ENCODE measurements around the gene FAM210A. TPM values are rescaled to one million over a fixed set of nuclear protein-coding genes. Genes with fewer than 3 reads are reported as not detected.

The FAM210A gene
- total and polyA plus RNA-seq, 12 donors = 11.6 to 84.8 (median 56.3) TPM

DNA sequence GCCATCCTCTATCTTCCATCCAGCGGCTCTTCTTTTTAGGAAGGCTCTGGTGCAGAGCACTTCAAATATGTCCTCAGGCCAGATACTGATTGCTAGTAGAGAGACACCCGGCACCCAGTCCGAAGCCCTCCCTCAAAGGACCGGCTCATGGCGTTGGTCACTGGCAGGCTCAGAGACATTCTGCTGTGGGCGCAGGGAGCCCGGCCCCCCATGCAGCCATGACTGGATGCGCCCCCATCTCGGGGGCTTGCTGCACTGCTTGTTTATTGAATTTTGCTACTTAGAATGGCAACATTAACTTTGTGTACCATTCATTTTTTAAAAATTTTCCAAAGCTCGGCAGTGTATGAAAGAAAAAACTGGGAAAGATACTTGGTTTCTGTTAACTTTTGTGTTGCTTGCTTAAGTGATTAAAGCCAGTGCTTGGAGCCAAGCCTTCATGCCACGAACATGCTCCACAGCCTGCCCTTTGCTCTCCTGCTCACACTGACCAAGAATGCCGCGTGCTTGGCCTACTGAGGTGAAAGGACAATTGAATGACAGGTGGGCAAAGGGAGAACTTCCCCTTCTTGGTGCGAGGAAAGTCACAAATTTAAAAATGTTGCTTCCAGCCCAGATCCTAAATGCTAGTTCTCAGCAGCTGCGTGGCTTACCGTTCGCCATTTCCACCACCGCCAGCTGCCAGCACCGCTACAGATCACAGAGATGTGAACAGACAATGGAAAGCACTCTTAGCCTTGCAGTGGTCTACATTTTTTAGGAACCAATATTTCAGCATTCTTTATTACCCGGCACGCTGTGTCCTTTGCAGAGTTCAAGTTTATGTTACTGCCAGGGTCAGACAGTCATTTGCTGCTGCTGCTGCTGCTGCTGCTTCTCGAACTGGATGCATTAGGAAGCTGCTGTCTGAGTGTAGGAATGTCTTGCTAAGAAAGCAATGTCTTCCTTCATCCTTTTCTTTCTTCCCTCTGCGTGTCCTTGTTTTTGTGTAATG, 76.7 kb downstream of the FAM210A start:
- intact Hi-C loops (cut with DNase I) = loop anchor here in 2 of 10 donors (10.0 kb wide), 1 partner anchor 75 kb away; the partner anchor contains the start of genes FAM210A (in 2 of the 2) and RNMT (in 2 of the 2)
- DNase-seq (no peak), ATAC-seq (no peak)
- no peaks in the 10 kb centered on the region for H3K9me3 ChIP-seq
- no peak overlapping the region for H3K4me3 ChIP-seq
- peaks cover 0 to 11% (median 0%) of the 10 kb centered on the region in 9 donors for H3K4me1 ChIP-seq
- WGBS, 2 donors = 90 to 97% methylated on average over 23 of the region's 23 CpGs
- peaks cover 0 to 30% (median 6%) of the 10 kb centered on the region in 9 donors for H3K36me3 ChIP-seq
- no peak overlapping the region for H3K27ac ChIP-seq
- no peaks in the 10 kb centered on the region for H3K27me3 ChIP-seq
- TF ChIP-seq, protein P1, sequence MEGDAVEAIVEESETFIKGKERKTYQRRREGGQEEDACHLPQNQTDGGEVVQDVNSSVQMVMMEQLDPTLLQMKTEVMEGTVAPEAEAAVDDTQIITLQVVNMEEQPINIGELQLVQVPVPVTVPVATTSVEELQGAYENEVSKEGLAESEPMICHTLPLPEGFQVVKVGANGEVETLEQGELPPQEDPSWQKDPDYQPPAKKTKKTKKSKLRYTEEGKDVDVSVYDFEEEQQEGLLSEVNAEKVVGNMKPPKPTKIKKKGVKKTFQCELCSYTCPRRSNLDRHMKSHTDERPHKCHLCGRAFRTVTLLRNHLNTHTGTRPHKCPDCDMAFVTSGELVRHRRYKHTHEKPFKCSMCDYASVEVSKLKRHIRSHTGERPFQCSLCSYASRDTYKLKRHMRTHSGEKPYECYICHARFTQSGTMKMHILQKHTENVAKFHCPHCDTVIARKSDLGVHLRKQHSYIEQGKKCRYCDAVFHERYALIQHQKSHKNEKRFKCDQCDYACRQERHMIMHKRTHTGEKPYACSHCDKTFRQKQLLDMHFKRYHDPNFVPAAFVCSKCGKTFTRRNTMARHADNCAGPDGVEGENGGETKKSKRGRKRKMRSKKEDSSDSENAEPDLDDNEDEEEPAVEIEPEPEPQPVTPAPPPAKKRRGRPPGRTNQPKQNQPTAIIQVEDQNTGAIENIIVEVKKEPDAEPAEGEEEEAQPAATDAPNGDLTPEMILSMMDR (IDR thresholded peaks at IDR 0.05) = no peak

DNA sequence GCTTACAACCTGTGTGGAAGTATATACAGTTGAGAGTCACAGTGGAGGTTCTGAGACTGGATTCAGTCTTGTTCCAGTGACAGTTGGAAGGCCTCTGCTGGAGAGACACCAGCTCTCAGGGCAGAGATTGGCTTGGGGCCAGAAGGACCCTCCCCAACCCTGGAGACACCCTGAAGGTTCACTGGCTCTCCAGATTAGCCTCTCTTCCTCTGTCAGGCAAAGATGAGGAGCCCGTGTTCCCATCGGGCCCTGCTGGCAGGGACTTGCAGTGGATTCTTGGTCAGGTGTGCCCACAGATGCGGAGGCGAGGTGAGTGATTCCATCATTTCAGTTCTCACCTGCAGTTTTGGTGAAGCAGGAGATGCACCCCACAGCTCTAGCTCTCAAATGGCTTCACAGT, 78.6 kb downstream of the FAM210A start:
- H3K27ac ChIP-seq = no peak overlapping the region
- peaks cover 0 to 7% (median 0%) of the 10 kb centered on the region in 9 donors for H3K4me1 ChIP-seq
- intact Hi-C loops (cut with DNase I) = loop anchor here in 2 of 10 donors (10.0 kb wide), 1 partner anchor 77 kb away; the partner anchor contains the start of genes FAM210A (in 2 of the 2) and RNMT (in 2 of the 2)
- H3K4me3 ChIP-seq = no peak overlapping the region
- DNase-seq (no peak), ATAC-seq (no peak)
- TF ChIP-seq, protein P1 (IDR thresholded peaks at IDR 0.05) = no peak
- WGBS, 2 donors = 90 to 96% methylated on average over 4 of the region's 4 CpGs
- H3K36me3 ChIP-seq = peaks cover 0 to 30% (median 6%) of the 10 kb centered on the region in 9 donors
- no peaks in the 10 kb centered on the region for H3K9me3 ChIP-seq
- H3K27me3 ChIP-seq = no peaks in the 10 kb centered on the region

DNA sequence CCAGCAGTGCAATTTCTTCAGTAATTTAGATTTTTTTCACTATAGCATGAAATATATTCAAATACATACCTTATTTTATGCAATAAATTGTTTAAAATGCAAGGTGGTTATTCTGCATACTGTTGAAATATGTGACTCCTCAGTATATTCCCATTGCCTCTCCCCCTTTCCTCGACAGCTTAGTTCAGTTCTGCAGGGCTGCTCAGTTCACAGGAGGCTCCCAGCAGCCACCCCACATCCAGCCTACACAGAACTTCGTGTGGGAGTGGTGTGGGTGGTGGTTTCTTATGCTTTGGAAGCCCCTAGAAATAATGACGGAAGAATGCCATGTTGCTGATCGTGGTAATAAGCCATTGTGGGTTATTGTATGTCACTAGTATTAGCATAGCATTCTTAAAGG, 79.7 kb downstream of the FAM210A start:
- no peak overlapping the region for H3K27ac ChIP-seq
- intact Hi-C loops (cut with DNase I) = loop anchor here in 2 of 10 donors (10.0 kb wide), 1 partner anchor 78 kb away; the partner anchor contains the start of genes FAM210A (in 2 of the 2) and RNMT (in 2 of the 2)
- ATAC-seq (no peak), DNase-seq (no peak)
- H3K9me3 ChIP-seq = no peaks in the 10 kb centered on the region
- peaks cover 0 to 18% (median 5%) of the 10 kb centered on the region in 9 donors for H3K4me1 ChIP-seq
- WGBS, 2 donors = 84% methylated on average over 4 of the region's 4 CpGs
- peaks cover 0 to 7% (median 0%) of the 10 kb centered on the region in 7 donors for H3K27me3 ChIP-seq
- H3K4me3 ChIP-seq = no peak overlapping the region
- H3K36me3 ChIP-seq = peaks cover 0 to 30% (median 6%) of the 10 kb centered on the region in 9 donors
- TF ChIP-seq, protein P1 (IDR thresholded peaks at IDR 0.05) = no peak

DNA sequence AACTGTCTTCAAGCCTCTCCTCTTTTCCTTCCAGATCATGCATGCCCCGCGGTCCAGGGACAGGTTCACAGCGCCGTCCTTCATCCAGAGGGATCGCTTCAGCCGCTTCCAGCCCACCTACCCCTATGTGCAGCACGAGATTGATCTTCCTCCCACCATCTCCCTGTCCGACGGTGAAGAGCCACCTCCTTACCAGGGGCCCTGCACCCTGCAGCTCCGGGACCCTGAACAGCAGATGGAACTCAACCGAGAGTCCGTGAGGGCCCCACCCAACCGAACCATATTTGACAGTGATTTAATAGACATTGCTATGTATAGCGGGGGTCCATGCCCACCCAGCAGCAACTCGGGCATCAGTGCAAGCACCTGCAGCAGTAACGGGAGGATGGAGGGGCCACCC, 81.3 kb downstream of the FAM210A start:
- H3K4me1 ChIP-seq = peaks cover 8 to 32% (median 17%) of the 10 kb centered on the region in 9 donors
- H3K27ac ChIP-seq = no peak overlapping the region
- no peak overlapping the region for H3K4me3 ChIP-seq
- intact Hi-C loops (cut with DNase I) = loop anchor here in 2 of 10 donors (10.0 kb wide), 1 partner anchor 80 kb away; the partner anchor contains the start of genes FAM210A (in 2 of the 2) and RNMT (in 2 of the 2)
- 96 to 98% methylated on average over 16 of the region's 16 CpGs for WGBS, 2 donors
- DNase-seq (no peak), ATAC-seq (no peak)
- H3K27me3 ChIP-seq = peaks cover 0 to 12% (median 0%) of the 10 kb centered on the region in 7 donors
- TF ChIP-seq, protein P1 (IDR thresholded peaks at IDR 0.05) = no peak
- peaks cover 0 to 30% (median 6%) of the 10 kb centered on the region in 9 donors for H3K36me3 ChIP-seq
- no peaks in the 10 kb centered on the region for H3K9me3 ChIP-seq

Measured in heart right ventricle (tissue), 16 donors.